ENCODE data around the gene TRIM31.

GRCh38 chr6:30152910-30153610 lies 40.2 kb upstream of the TRIM31 start:
- TF ChIP-seq POLR2A (IDR thresholded peaks at IDR 0.05) = no peak
- TF ChIP-seq, protein P1, sequence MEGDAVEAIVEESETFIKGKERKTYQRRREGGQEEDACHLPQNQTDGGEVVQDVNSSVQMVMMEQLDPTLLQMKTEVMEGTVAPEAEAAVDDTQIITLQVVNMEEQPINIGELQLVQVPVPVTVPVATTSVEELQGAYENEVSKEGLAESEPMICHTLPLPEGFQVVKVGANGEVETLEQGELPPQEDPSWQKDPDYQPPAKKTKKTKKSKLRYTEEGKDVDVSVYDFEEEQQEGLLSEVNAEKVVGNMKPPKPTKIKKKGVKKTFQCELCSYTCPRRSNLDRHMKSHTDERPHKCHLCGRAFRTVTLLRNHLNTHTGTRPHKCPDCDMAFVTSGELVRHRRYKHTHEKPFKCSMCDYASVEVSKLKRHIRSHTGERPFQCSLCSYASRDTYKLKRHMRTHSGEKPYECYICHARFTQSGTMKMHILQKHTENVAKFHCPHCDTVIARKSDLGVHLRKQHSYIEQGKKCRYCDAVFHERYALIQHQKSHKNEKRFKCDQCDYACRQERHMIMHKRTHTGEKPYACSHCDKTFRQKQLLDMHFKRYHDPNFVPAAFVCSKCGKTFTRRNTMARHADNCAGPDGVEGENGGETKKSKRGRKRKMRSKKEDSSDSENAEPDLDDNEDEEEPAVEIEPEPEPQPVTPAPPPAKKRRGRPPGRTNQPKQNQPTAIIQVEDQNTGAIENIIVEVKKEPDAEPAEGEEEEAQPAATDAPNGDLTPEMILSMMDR (IDR thresholded peaks at IDR 0.05) = no peak

All from adrenal gland (tissue), 5 donors.